HG03097 (cell line): ENCODE data around the gene EEF1A2.
"Not testable (repeated sequence)": the region's sequence is repeated elsewhere in the genome, so short reads cannot be mapped to it uniquely, and the experiment has no call there.

Source experiments
- ATAC-seq: cut with Tn5 transposase; IDR thresholded peaks from one replicate; pipeline ENCODE4 v1.9.1; 2021; ENCODE audit not compliant: unreplicated experiment, low FRiP score

The EEF1A2 gene

GRCh38 chr20:63521602-63522001, 22.7 kb upstream of the EEF1A2 start:
- no peak for ATAC-seq

GRCh38 chr20:63520934-63521601, 22.2 kb upstream of the EEF1A2 start:
- ATAC-seq = peak; percentile 20

- peak; percentile 63 for ATAC-seq
These were observed 21.6 kb upstream of the EEF1A2 start, which contains the start of gene PPDPF for GRCh38 chr20:63520504-63520933. PPDPF (plus strand) TSS chr20:63520765; CDS start chr20:63521309, 544 bp downstream.

- peak; percentile 28 for ATAC-seq
These were observed 21.0 kb upstream of the EEF1A2 start for GRCh38 chr20:63519668-63520503.

- ATAC-seq = no peak
These were observed 20.2 kb upstream of the EEF1A2 start for GRCh38 chr20:63518946-63519667.

- ATAC-seq = no peak
These were observed 19.5 kb upstream of the EEF1A2 start for GRCh38 chr20:63518351-63518861.

- no peak for ATAC-seq
These were observed 18.8 kb upstream of the EEF1A2 start for GRCh38 chr20:63517376-63518309.

- ATAC-seq = not testable (repeated sequence)
These were observed 15.6 kb upstream of the EEF1A2 start for GRCh38 chr20:63514520-63514919.

- no peak for ATAC-seq
These were observed 14.3 kb upstream of the EEF1A2 start for GRCh38 chr20:63513207-63513606.

GRCh38 chr20:63509088-63509564, 10.2 kb upstream of the EEF1A2 start:
- ATAC-seq = no peak

- no peak for ATAC-seq
These were observed 9.3 kb upstream of the EEF1A2 start for GRCh38 chr20:63508072-63508768.

GRCh38 chr20:63507083-63507743, 8.3 kb upstream of the EEF1A2 start:
- no peak for ATAC-seq

- ATAC-seq = no peak
These were observed 6.8 kb upstream of the EEF1A2 start for GRCh38 chr20:63505723-63506122.

GRCh38 chr20:63505281-63505680, 6.4 kb upstream of the EEF1A2 start:
- no peak for ATAC-seq

GRCh38 chr20:63504642-63505041, 5.8 kb upstream of the EEF1A2 start:
- no peak for ATAC-seq

GRCh38 chr20:63503524-63503923, 4.6 kb upstream of the EEF1A2 start:
- ATAC-seq = no peak

GRCh38 chr20:63502671-63503172, 3.8 kb upstream of the EEF1A2 start:
- no peak for ATAC-seq
